ENCODE data around the gene TCF12.

Gene TCF12

DNA sequence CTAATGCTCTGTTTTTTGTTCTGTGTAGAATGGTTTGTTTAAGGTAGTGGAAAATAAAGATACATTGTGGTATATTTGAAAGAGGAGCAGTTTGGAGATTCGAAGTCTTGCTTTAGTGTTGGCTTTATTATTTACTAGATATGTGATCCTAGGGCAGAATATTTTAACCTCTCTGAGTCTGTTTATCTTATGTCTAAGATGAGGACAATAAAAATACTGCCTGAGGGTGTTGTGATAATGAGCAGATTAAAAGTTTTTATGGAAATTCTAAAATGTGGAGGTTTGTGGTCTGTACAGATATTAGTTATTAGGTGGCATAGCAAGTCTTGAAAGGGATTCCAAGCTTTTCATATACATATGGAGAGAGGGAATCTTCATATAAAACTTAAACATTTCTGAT is 15.0 kb downstream of the TCF12 start:
- Histone ChIP-seq H3K36me3 (ENCODE audit: control insufficient read depth, low read depth, low read length) (no peaks in the 10 kb centered on the region), H3K27me3 (ENCODE audit: control insufficient read depth, insufficient read depth, low read length) (no peaks in the 10 kb centered on the region), H3K9ac (ENCODE audit: low read length) (no peak overlapping the region), H3K27ac (ENCODE audit: low read length) (no peak overlapping the region), H3K4me3 (ENCODE audit: low read length) (no peak overlapping the region), H3K9me3 (ENCODE audit: control insufficient read depth, low read depth, low read length) (no peaks in the 10 kb centered on the region), H3K4me1 (ENCODE audit: control insufficient read depth, low read depth, low read length) (peaks cover 5% of the 10 kb centered on the region)

DNA sequence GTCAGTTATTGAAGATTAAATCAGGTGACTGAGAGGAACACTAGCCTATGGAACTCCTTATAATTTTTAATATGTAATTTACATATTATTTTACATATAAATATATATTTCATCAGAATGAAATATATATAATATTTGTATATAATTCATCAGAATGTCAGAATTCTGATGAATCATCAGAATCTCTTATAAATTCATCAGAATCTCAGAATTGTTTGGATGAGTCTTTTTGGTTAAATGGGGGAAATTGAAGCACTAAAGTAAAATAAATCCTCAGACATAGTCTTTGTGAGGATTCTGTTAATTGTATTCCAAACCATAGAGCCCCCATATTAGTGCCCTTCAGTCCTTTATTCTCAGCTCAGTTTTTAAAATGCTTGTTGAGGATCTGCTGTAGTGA is 15.4 kb downstream of the TCF12 start:
- Histone ChIP-seq H3K27ac (ENCODE audit: low read length) (no peak overlapping the region), H3K27me3 (ENCODE audit: control insufficient read depth, insufficient read depth, low read length) (no peaks in the 10 kb centered on the region), H3K4me1 (ENCODE audit: control insufficient read depth, low read depth, low read length) (peaks cover 5% of the 10 kb centered on the region), H3K9me3 (ENCODE audit: control insufficient read depth, low read depth, low read length) (no peaks in the 10 kb centered on the region), H3K9ac (ENCODE audit: low read length) (no peak overlapping the region), H3K36me3 (ENCODE audit: control insufficient read depth, low read depth, low read length) (no peaks in the 10 kb centered on the region), H3K4me3 (ENCODE audit: low read length) (no peak overlapping the region)

DNA sequence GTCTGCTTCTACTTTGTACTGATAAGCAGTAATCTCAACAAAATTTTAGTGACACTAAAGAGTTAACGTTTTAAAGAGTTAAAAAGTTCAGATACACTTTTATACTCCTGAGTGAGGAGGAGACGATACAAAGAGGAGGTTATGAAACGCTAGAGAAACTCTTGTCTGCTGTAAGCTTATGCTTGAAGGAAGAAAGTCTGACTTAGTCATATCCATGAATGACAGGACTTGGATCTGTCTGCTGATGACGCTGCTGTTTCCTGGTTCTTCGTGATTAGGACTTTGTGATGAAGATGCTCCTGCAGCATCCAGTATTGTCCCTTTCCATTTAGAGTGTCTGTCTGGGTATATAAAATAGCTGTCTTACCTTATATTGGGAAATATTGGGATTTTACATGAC is 15.8 kb downstream of the TCF12 start:
- Histone ChIP-seq H3K4me3 (ENCODE audit: low read length) (no peak overlapping the region), H3K36me3 (ENCODE audit: control insufficient read depth, low read depth, low read length) (no peaks in the 10 kb centered on the region)

DNA sequence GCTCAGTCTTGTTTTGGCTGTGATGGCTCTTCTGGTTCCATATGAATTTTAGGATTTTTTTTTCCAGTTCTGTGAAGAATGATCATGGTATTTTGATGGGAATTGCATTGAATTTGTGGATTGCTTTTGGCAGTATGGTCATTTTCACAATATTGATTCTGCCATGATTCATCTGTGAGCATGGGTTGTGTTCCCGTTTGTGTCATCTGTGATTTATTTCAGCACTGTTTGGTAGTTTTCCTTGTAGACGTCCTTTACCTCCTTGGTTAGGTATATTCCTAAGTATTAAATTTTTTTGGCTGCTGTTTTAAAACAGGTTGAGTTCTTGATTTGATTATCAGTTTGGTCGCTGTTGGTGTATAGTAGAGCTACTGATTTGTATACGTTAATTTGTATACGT is 18.5 kb downstream of the TCF12 start:
- H3K4me3 ChIP-seq (ENCODE audit: low read length) = no peak overlapping the region
- no peaks in the 10 kb centered on the region for H3K27me3 ChIP-seq (ENCODE audit: control insufficient read depth, insufficient read depth, low read length)
- H3K9ac ChIP-seq (ENCODE audit: low read length) = no peak overlapping the region
- no peaks in the 10 kb centered on the region for H3K9me3 ChIP-seq (ENCODE audit: control insufficient read depth, low read depth, low read length)
- no peaks in the 10 kb centered on the region for H3K36me3 ChIP-seq (ENCODE audit: control insufficient read depth, low read depth, low read length)
- H3K4me1 ChIP-seq (ENCODE audit: control insufficient read depth, low read depth, low read length) = no peaks in the 10 kb centered on the region
- H3K27ac ChIP-seq (ENCODE audit: low read length) = no peak overlapping the region

More for the DNA sequence above, 15.8 kb downstream of the TCF12 start:
- H3K27me3 ChIP-seq (ENCODE audit: control insufficient read depth, insufficient read depth, low read length) = no peaks in the 10 kb centered on the region
- no peak overlapping the region for H3K9ac ChIP-seq (ENCODE audit: low read length)
- H3K4me1 ChIP-seq (ENCODE audit: control insufficient read depth, low read depth, low read length) = peaks cover 5% of the 10 kb centered on the region
- no peaks in the 10 kb centered on the region for H3K9me3 ChIP-seq (ENCODE audit: control insufficient read depth, low read depth, low read length)
- H3K27ac ChIP-seq (ENCODE audit: low read length) = no peak overlapping the region

- H3K36me3 ChIP-seq (ENCODE audit: control insufficient read depth, low read depth, low read length) = no peaks in the 10 kb centered on the region
- no peak overlapping the region for H3K27ac ChIP-seq (ENCODE audit: low read length)
- H3K4me3 ChIP-seq (ENCODE audit: low read length) = no peak overlapping the region
- no peaks in the 10 kb centered on the region for H3K27me3 ChIP-seq (ENCODE audit: control insufficient read depth, insufficient read depth, low read length)
- H3K9me3 ChIP-seq (ENCODE audit: control insufficient read depth, low read depth, low read length) = no peaks in the 10 kb centered on the region
- no peak overlapping the region for H3K9ac ChIP-seq (ENCODE audit: low read length)
- H3K4me1 ChIP-seq (ENCODE audit: control insufficient read depth, low read depth, low read length) = no peaks in the 10 kb centered on the region
Measured at GRCh38 chr15:56939257-56939656, 20.8 kb downstream of the TCF12 start.

- H3K4me1 ChIP-seq (ENCODE audit: control insufficient read depth, low read depth, low read length) = no peaks in the 10 kb centered on the region
- no peak overlapping the region for H3K4me3 ChIP-seq (ENCODE audit: low read length)
- H3K27ac ChIP-seq (ENCODE audit: low read length) = no peak overlapping the region
- no peaks in the 10 kb centered on the region for H3K9me3 ChIP-seq (ENCODE audit: control insufficient read depth, low read depth, low read length)
- no peaks in the 10 kb centered on the region for H3K27me3 ChIP-seq (ENCODE audit: control insufficient read depth, insufficient read depth, low read length)
- H3K36me3 ChIP-seq (ENCODE audit: control insufficient read depth, low read depth, low read length) = no peaks in the 10 kb centered on the region
- no peak overlapping the region for H3K9ac ChIP-seq (ENCODE audit: low read length)
Measured at GRCh38 chr15:56940388-56940787, 21.9 kb downstream of the TCF12 start.

GRCh38 chr15:56942118-56942517 is 23.7 kb downstream of the TCF12 start:
- H3K36me3 ChIP-seq (ENCODE audit: control insufficient read depth, low read depth, low read length) = no peaks in the 10 kb centered on the region
- H3K9me3 ChIP-seq (ENCODE audit: control insufficient read depth, low read depth, low read length) = no peaks in the 10 kb centered on the region
- H3K27me3 ChIP-seq (ENCODE audit: control insufficient read depth, insufficient read depth, low read length) = no peaks in the 10 kb centered on the region
- H3K27ac ChIP-seq (ENCODE audit: low read length) = no peak overlapping the region
- no peak overlapping the region for H3K4me3 ChIP-seq (ENCODE audit: low read length)
- no peaks in the 10 kb centered on the region for H3K4me1 ChIP-seq (ENCODE audit: control insufficient read depth, low read depth, low read length)
- no peak overlapping the region for H3K9ac ChIP-seq (ENCODE audit: low read length)

GRCh38 chr15:56943403-56943802 is 25.0 kb downstream of the TCF12 start:
- H3K27ac ChIP-seq (ENCODE audit: low read length) = no peak overlapping the region
- no peaks in the 10 kb centered on the region for H3K36me3 ChIP-seq (ENCODE audit: control insufficient read depth, low read depth, low read length)
- no peaks in the 10 kb centered on the region for H3K27me3 ChIP-seq (ENCODE audit: control insufficient read depth, insufficient read depth, low read length)
- H3K4me1 ChIP-seq (ENCODE audit: control insufficient read depth, low read depth, low read length) = no peaks in the 10 kb centered on the region
- H3K4me3 ChIP-seq (ENCODE audit: low read length) = no peak overlapping the region
- no peak overlapping the region for H3K9ac ChIP-seq (ENCODE audit: low read length)
- H3K9me3 ChIP-seq (ENCODE audit: control insufficient read depth, low read depth, low read length) = no peaks in the 10 kb centered on the region

- no peaks in the 10 kb centered on the region for H3K9me3 ChIP-seq (ENCODE audit: control insufficient read depth, low read depth, low read length)
- no peak overlapping the region for H3K9ac ChIP-seq (ENCODE audit: low read length)
- H3K27me3 ChIP-seq (ENCODE audit: control insufficient read depth, insufficient read depth, low read length) = no peaks in the 10 kb centered on the region
- H3K4me3 ChIP-seq (ENCODE audit: low read length) = no peak overlapping the region
- H3K27ac ChIP-seq (ENCODE audit: low read length) = no peak overlapping the region
- H3K4me1 ChIP-seq (ENCODE audit: control insufficient read depth, low read depth, low read length) = no peaks in the 10 kb centered on the region
- H3K36me3 ChIP-seq (ENCODE audit: control insufficient read depth, low read depth, low read length) = no peaks in the 10 kb centered on the region
Measured at GRCh38 chr15:56944485-56944884, 26.0 kb downstream of the TCF12 start.

- Histone ChIP-seq H3K27ac (ENCODE audit: low read length) (no peak overlapping the region), H3K9ac (ENCODE audit: low read length) (no peak overlapping the region), H3K9me3 (ENCODE audit: control insufficient read depth, low read depth, low read length) (no peaks in the 10 kb centered on the region), H3K4me3 (ENCODE audit: low read length) (no peak overlapping the region), H3K4me1 (ENCODE audit: control insufficient read depth, low read depth, low read length) (no peaks in the 10 kb centered on the region), H3K36me3 (ENCODE audit: control insufficient read depth, low read depth, low read length) (no peaks in the 10 kb centered on the region), H3K27me3 (ENCODE audit: control insufficient read depth, insufficient read depth, low read length) (no peaks in the 10 kb centered on the region)
Measured at GRCh38 chr15:56946150-56946549, 27.7 kb downstream of the TCF12 start.

- Histone ChIP-seq H3K9me3 (ENCODE audit: control insufficient read depth, low read depth, low read length) (no peaks in the 10 kb centered on the region), H3K36me3 (ENCODE audit: control insufficient read depth, low read depth, low read length) (no peaks in the 10 kb centered on the region), H3K4me3 (ENCODE audit: low read length) (no peak overlapping the region), H3K27me3 (ENCODE audit: control insufficient read depth, insufficient read depth, low read length) (no peaks in the 10 kb centered on the region), H3K27ac (ENCODE audit: low read length) (no peak overlapping the region), H3K9ac (ENCODE audit: low read length) (no peak overlapping the region), H3K4me1 (ENCODE audit: control insufficient read depth, low read depth, low read length) (no peaks in the 10 kb centered on the region)
Measured at GRCh38 chr15:56948000-56948763, 29.7 kb downstream of the TCF12 start.

DNA sequence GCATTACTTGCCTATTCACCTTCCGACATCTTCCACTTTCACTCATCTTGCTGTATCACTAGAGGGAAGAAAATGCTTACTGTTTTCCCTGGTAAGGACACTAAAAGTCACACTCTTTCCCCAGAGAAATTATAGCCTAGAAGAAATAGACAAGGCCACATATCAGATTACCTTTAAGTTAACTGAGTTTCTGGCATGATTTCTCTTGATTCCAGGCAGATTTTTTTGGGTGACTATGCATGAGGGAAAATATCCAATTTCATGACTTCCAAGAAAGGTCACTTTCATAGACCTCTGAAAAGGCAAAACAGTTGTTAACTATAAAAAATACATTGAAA is 30.3 kb downstream of the TCF12 start:
- H3K9ac ChIP-seq (ENCODE audit: low read length) = no peak overlapping the region
- no peak overlapping the region for H3K4me3 ChIP-seq (ENCODE audit: low read length)
- H3K27ac ChIP-seq (ENCODE audit: low read length) = no peak overlapping the region
- H3K9me3 ChIP-seq (ENCODE audit: control insufficient read depth, low read depth, low read length) = no peaks in the 10 kb centered on the region
- no peaks in the 10 kb centered on the region for H3K4me1 ChIP-seq (ENCODE audit: control insufficient read depth, low read depth, low read length)
- H3K36me3 ChIP-seq (ENCODE audit: control insufficient read depth, low read depth, low read length) = no peaks in the 10 kb centered on the region
- H3K27me3 ChIP-seq (ENCODE audit: control insufficient read depth, insufficient read depth, low read length) = no peaks in the 10 kb centered on the region

Measured in iPS-18a (cell line).